GM12878 (cell line): ENCODE measurements around the gene CNNM4. TPM values are rescaled to one million over a fixed set of nuclear protein-coding genes. Genes with fewer than 3 reads are reported as not detected.
A peak's percentile ranks its signal among the peaks of the same experiment; 100 is the strongest.

Source experiments
- DPF2 ChIP-seq: fragments of 450-650 bp; IDR thresholded peaks from 2 replicates; pipeline ENCODE4 v1.6.1; 2017; ENCODE audit warnings: mild to moderate bottlenecking
- FOXM1 ChIP-seq: IDR thresholded peaks from 2 replicates; pipeline ENCODE4 v1.6.1; 2012; ENCODE audit warnings: low read depth, mild to moderate bottlenecking, inconsistent platforms, low read length, moderate library complexity
- HDAC6 ChIP-seq: fragments of 200-600 bp; sonication (generic); IDR thresholded peaks from one replicate; pipeline ENCODE4 v1.8.0; 2017; ENCODE audit warnings: antibody characterized with exemption; ENCODE audit not compliant: unreplicated experiment
- IKZF2 ChIP-seq, 2 experiments: fragments of 450-650 bp; IDR thresholded peaks; 2 replicates each; pipeline ENCODE4 v1.6.1; 2017; ENCODE audit warnings: mild to moderate bottlenecking in 2 of 2, moderate library complexity in 2 of 2
- NFIC ChIP-seq: IDR thresholded peaks from 2 replicates; pipeline ENCODE4 v1.6.1; 2012; ENCODE audit warnings: low read depth, mild to moderate bottlenecking, inconsistent platforms, low read length, moderate library complexity
- PBX3 ChIP-seq: IDR thresholded peaks from 2 replicates; pipeline ENCODE4 v1.6.1; 2011; ENCODE audit warnings: mild to moderate bottlenecking, low read depth, low read length, moderate library complexity; ENCODE audit not compliant: insufficient replicate concordance
- SP1 ChIP-seq: IDR thresholded peaks from one replicate; pipeline ENCODE4 v1.6.1; 2011; ENCODE audit warnings: low read depth, low read length
- ZNF592 ChIP-seq: fragments of 450-650 bp; IDR thresholded peaks from 2 replicates; pipeline ENCODE4 v1.6.1; 2017; ENCODE audit warnings: mild to moderate bottlenecking, moderate library complexity
- polyA plus RNA-seq, 11 experiments: library from polyadenylated mRNA; depleted of rRNA in 4 of 11; unstranded in 6 of 11; stranded (reverse) in 5 of 11; fragments of >200 nt; fragmentation: Nextera tagmentation in 4 of 11; fragmentation: Illumina TruSeq in 1 of 11; extraction: Ambion mirVana in 4 of 11; extraction: Trizol in 1 of 11; gene quantifications; 1 replicate in 1 of 11; 2 replicates in 10 of 11; pipeline versions ENCODE4 v1.2.1 to v1.2.3, GENCODE V29; 2011 to 2016; ENCODE audit warnings: inconsistent platforms in 2 of 11, missing spikeins in 2 of 11, low read depth in 1 of 11
- total RNA-seq, 4 experiments: library from RNA; depleted of rRNA in 3 of 4; stranded (reverse); fragments of >200 nt in 3 of 4; fragmentation: Illumina TruSeq in 1 of 4; extraction: Trizol in 1 of 4; gene quantifications; 2 replicates each; pipeline versions ENCODE4 v1.2.1 to v1.2.3, GENCODE V29; 2013 to 2021

Gene CNNM4
- total and polyA plus RNA-seq, 10 of the 15 experiments (the other 5 are each of a cell fraction or from before 2014, with no cell fraction given): 2.4 to 13.8 (median 8.1) TPM

GRCh38 chr2:96772903-96773671 is 12.4 kb downstream of the CNNM4 start (continued):
- TF ChIP-seq PBX3: no peak
- peak; percentile 19 to 39; a peak in 1 of 4 replicates for TF ChIP-seq IKZF2 (IDR thresholded peaks at IDR 0.05)
- TF ChIP-seq SP1: peak; percentile 9
- TF ChIP-seq DPF2: peak; percentile 63
- no peak for TF ChIP-seq HDAC6
- TF ChIP-seq NFIC: peak; percentile 82; the same call in 1 of the 2 replicates
- no peak for TF ChIP-seq ZNF592
- TF ChIP-seq FOXM1: peak; percentile 62; the same call in 1 of the 2 replicates
